ENCODE measurements around the gene SRMS. TPM values are rescaled to one million over a fixed set of nuclear protein-coding genes. Genes with fewer than 3 reads are reported as not detected.
"Not testable (repeated sequence)": the region's sequence is repeated elsewhere in the genome, so short reads cannot be mapped to it uniquely, and the experiment has no call there.

SRMS gene
- total RNA-seq, 4 donors from 2014 or later, result not detected

DNA sequence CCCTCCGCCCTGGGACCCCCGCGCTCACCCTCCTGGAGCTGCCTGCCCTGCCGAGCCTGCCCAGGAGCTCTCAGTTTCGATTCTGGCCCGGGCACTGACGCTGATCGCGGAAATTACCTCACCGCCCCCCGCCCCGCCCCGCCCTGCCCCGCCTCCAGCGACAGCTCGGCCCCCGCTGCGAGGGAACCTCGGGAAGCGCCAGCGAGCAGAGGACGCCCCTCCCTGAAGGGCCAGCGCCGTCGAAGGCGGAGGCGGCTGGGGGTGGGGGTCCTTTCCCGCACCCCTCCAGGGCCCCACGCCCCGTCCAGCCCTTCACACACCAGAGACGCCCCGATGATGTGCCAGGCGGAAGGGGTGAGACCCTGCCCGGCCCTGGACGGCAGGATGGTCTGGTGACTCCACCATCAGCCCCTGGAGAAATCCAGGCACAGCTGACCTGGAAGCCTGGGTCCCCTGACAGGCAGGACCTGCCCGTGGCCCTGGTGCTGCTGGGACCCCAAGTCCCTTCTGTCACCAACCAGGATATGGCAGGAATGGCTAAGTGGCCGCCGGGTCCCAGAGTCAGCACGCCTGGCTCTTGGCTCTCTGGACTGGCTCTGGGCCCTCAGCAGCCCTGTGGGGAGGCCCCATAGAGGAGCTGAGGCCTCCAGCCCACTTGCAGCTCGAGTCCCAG, 26.7 kb upstream of the SRMS start, which contains the start of gene HELZ2:
TSS of gene HELZ2 (minus strand) at position 84 of the 673 bp plus-strand sequence. CDS start 1,854 bp downstream, outside the sequence.
- Histone ChIP-seq H3K27me3 (no peaks in the 10 kb centered on the region), H3K9me3 (no peaks in the 10 kb centered on the region), H3K4me3 (peak within 1 kb of the TSS; percentile 63 to 85), H3K4me1 (peaks cover 0 to 6% of the 10 kb centered on the region in 2 donors), H3K36me3 (no peaks in the 10 kb centered on the region), H3K27ac (peak within 1 kb of the TSS; percentile 63 to 78)
- intact Hi-C loops (cut with DNase I; ENCODE audit: low total_unique reads), result no loop called here
- peak in 1 of 2 donors; percentile 41 for TF ChIP-seq POLR2A (IDR thresholded peaks at IDR 0.05)
- TF ChIP-seq, protein P1, sequence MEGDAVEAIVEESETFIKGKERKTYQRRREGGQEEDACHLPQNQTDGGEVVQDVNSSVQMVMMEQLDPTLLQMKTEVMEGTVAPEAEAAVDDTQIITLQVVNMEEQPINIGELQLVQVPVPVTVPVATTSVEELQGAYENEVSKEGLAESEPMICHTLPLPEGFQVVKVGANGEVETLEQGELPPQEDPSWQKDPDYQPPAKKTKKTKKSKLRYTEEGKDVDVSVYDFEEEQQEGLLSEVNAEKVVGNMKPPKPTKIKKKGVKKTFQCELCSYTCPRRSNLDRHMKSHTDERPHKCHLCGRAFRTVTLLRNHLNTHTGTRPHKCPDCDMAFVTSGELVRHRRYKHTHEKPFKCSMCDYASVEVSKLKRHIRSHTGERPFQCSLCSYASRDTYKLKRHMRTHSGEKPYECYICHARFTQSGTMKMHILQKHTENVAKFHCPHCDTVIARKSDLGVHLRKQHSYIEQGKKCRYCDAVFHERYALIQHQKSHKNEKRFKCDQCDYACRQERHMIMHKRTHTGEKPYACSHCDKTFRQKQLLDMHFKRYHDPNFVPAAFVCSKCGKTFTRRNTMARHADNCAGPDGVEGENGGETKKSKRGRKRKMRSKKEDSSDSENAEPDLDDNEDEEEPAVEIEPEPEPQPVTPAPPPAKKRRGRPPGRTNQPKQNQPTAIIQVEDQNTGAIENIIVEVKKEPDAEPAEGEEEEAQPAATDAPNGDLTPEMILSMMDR (IDR thresholded peaks at IDR 0.05), result no peak
- peak; percentile 78 to 79 for DNase-seq

DNA sequence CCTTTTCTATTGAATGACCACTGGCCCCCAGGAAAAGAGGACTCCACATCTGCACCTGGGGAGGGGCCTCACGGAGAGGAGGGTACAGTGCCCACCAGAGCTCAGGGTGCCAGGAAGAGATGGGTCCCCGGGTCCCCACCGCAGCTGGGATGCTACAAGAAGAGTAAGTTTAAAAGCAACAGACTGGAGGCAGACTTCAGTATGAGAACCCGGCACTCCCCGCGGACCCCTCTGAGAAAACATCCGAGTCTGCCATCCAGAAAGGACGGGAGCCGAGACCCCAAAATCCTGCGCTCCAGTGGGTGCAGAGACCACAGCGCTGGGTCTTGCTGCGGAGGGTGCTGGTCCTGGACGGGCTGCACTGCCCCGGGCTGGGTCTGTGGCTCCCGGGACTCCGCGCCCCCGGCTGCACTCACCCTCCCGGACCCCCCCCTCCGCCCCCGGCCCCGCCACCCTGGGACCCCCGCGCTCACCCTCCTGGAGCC, 26.1 kb upstream of the SRMS start:
- Histone ChIP-seq H3K4me3 (peak overlapping the region; percentile 63 to 85), H3K4me1 (peaks cover 0 to 6% of the 10 kb centered on the region in 2 donors), H3K27me3 (no peaks in the 10 kb centered on the region), H3K36me3 (no peaks in the 10 kb centered on the region), H3K27ac (peak overlapping the region; percentile 63 to 78), H3K9me3 (no peaks in the 10 kb centered on the region)
- no peak for DNase-seq
- intact Hi-C loops (cut with DNase I; ENCODE audit: low total_unique reads), result no loop called here
- TF ChIP-seq, protein P1 (IDR thresholded peaks at IDR 0.05), result no peak
- TF ChIP-seq POLR2A (IDR thresholded peaks at IDR 0.05), result no peak

DNA sequence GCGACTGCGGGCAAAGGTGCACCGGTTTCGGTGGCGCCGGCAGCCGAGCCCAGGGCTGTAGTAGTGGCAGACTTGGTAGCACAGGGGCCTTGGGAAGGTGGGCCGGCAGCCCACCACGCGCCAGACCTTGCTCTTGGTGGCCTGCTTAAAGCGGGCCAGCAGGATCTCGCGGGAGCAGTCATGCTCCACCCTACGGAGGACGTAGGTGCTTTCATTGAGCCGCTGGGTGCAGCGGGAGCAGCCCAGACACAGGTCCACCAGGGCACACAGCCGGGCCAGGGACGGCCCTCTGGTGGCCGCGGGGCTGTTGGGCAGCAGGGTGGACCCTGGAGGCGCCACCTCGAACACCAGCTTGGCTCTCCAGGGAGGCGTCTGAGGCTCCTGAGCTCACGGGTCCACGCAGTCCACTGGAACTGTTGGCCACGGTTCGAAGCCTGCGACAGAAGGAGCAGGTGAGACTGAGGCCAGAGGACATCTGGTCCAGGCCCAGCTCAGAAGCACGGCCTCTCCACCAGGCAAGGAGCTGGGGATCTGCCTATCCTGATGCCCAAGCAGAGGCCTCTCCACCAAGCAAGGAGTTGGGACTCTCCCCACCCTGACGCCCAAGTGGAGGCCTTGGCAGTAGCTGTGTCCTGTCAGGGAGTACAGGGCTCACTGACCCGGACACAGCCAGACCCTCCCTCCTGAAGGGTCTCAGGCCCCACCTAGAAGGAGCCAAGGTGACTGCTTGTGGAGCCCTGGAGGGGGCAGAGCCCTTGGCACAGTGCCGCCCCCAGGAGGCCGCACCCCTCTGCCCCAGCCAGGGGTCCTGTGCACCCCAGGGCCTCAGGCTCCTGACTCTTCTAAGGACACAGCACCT, 25.5 kb upstream of the SRMS start:
- Histone ChIP-seq H3K27ac (peak overlapping the region; percentile 63 to 78), H3K4me3 (peak overlapping the region; percentile 63 to 85), H3K27me3 (no peaks in the 10 kb centered on the region), H3K36me3 (no peaks in the 10 kb centered on the region), H3K9me3 (no peaks in the 10 kb centered on the region), H3K4me1 (peaks cover 0 to 6% of the 10 kb centered on the region in 2 donors)
- no peak for TF ChIP-seq POLR2A (IDR thresholded peaks at IDR 0.05)
- TF ChIP-seq, protein P1 (IDR thresholded peaks at IDR 0.05), result no peak
- no peak for DNase-seq
- intact Hi-C loops (cut with DNase I; ENCODE audit: low total_unique reads), result no loop called here

DNA sequence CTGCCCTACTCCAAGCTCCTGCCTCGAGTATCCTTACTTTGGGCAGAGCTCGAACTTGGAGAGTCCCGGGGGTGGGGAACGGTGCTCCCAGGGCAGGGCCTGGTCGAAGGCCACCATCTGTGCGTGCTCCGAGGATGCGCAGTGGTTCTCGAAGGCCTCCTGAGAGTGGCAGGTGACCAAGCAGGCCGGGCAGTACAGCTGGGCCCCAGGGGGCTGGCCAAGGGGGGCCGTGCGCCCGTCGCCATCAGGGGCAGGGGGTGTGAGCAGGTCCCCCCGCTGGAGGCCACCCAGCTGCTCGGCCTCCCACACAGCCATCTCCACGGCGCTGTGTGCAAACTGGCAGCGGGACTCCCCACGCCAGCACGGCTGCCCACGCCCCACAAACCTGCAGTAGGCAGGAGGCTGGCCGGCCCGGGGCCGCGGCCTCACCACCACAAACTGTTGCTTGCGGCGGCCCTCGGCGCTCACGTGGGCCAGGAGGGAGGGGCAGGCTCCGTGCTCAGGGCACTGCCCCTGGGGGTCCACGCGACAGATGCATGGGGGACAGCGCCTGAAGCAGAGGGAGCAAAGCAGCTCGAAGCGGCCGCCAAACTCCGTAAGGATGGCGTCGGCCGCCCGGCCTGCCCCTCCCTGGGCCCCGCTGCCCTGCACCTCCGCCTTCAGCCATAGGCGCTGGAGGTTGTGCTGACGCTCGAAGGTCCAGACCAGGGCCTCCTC, 24.7 kb upstream of the SRMS start:
- Histone ChIP-seq H3K27ac (no peak overlapping the region), H3K9me3 (no peaks in the 10 kb centered on the region), H3K36me3 (no peaks in the 10 kb centered on the region), H3K4me1 (peaks cover 0 to 6% of the 10 kb centered on the region in 2 donors), H3K4me3 (no peak overlapping the region), H3K27me3 (no peaks in the 10 kb centered on the region)
- DNase-seq, result no peak
- intact Hi-C loops (cut with DNase I; ENCODE audit: low total_unique reads), result no loop called here
- no peak for TF ChIP-seq POLR2A (IDR thresholded peaks at IDR 0.05)
- TF ChIP-seq, protein P1 (IDR thresholded peaks at IDR 0.05), result no peak

DNA sequence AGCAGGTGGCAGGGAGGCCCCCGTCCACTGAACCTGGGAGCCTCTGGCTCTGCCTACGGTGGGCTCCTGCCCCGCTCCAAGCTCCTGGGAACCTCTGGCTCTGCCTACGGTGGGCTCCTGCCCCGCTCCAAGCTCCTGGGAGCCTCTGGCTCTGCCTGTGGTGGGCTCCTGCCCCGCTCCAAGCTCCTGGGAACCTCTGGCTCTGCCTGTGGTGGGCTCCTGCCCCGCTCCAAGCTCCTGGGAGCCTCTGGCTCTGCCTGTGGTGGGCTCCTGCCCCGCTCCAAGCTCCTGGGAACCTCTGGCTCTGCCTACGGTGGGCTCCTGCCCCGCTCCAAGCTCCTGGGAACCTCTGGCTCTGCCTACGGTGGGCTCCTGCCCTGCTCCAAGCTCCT, 23.5 kb upstream of the SRMS start:
- DNase-seq; H3K4me3 ChIP-seq; H3K4me1 ChIP-seq; H3K27me3 ChIP-seq; intact Hi-C loops (cut with DNase I; ENCODE audit: low total_unique reads); H3K9me3 ChIP-seq; H3K36me3 ChIP-seq; H3K27ac ChIP-seq: not testable (repeated sequence)
